HepG2 (cell line): Measurements from ENCODE around the gene MX2. TPM values are rescaled to one million over a fixed set of nuclear protein-coding genes. Genes with fewer than 3 reads are reported as not detected.

Source experiments
- FIP1L1 ChIP-seq: fragments of 200-400 bp; formaldehyde crosslinking; IDR thresholded peaks from 2 replicates; pipeline ENCODE4 v1.6.1; 2018; ENCODE audit warnings: low read depth, mild to moderate bottlenecking, low read length, moderate library complexity, borderline replicate concordance; ENCODE audit not compliant: insufficient read depth
- JDP2 ChIP-seq: sonication (generic); formaldehyde crosslinking; IDR thresholded peaks from 2 replicates; pipeline ENCODE4 v1.8.1; 2022; ENCODE audit warnings: missing genetic modification reagents, borderline replicate concordance
- NKX3-1 ChIP-seq: sonication (generic); formaldehyde crosslinking; IDR thresholded peaks from 2 replicates; pipeline ENCODE4 v1.5.0; 2020; ENCODE audit warnings: missing genetic modification reagents
- SKIL ChIP-seq: sonication (generic); formaldehyde crosslinking; IDR thresholded peaks from 2 replicates; pipeline ENCODE4 v1.8.0; 2022; ENCODE audit warnings: missing genetic modification reagents, mild to moderate bottlenecking, moderate library complexity, borderline replicate concordance
- SRSF4 ChIP-seq: fragments of 200-400 bp; formaldehyde crosslinking; IDR thresholded peaks from one replicate; pipeline ENCODE4 v1.6.1; 2018; ENCODE audit warnings: mild to moderate bottlenecking, low read depth, low read length, moderate library complexity; ENCODE audit not compliant: poor library complexity, severe bottlenecking
- THAP11 ChIP-seq: IDR thresholded peaks from 2 replicates; pipeline ENCODE4 v1.6.1; 2016; ENCODE audit warnings: missing biosample characterization, missing genetic modification reagents
- ZEB1 ChIP-seq: IDR thresholded peaks from 2 replicates; pipeline ENCODE4 v1.6.1; 2012; ENCODE audit warnings: mild to moderate bottlenecking, low read depth, inconsistent platforms; ENCODE audit not compliant: insufficient replicate concordance
- ZNF234 ChIP-seq: sonication (generic); formaldehyde crosslinking; conservative IDR thresholded peaks from 2 replicates; pipeline ENCODE4 v1.5.1; 2020; ENCODE audit warnings: mild to moderate bottlenecking, missing genetic modification reagents
- ZNF468 ChIP-seq: sonication (generic); formaldehyde crosslinking; IDR thresholded peaks from 2 replicates; pipeline ENCODE4 v1.8.0; 2022; ENCODE audit warnings: mild to moderate bottlenecking, moderate library complexity, missing genetic modification reagents
- ZNF547 ChIP-seq: sonication (generic); formaldehyde crosslinking; IDR thresholded peaks from 2 replicates; pipeline ENCODE4 v1.5.1; 2020; ENCODE audit warnings: mild to moderate bottlenecking, missing genetic modification reagents
- ZNF629 ChIP-seq: sonication (generic); formaldehyde crosslinking; conservative IDR thresholded peaks from 2 replicates; pipeline ENCODE4 v1.5.0; 2020; ENCODE audit warnings: missing genetic modification reagents
- ZNF883 ChIP-seq: sonication (generic); formaldehyde crosslinking; IDR thresholded peaks from 2 replicates; pipeline ENCODE4 v1.5.1; 2020; ENCODE audit warnings: mild to moderate bottlenecking, missing genetic modification reagents; ENCODE audit errors: not compliant biosample characterization
- polyA plus RNA-seq, 8 experiments: library from polyadenylated mRNA; depleted of rRNA in 3 of 8; stranded (reverse) in 7 of 8; unstranded in 1 of 8; fragments of >200 nt; fragmentation: Illumina TruSeq in 4 of 8; extraction: Trizol in 4 of 8; gene quantifications; 2 replicates each; pipeline versions ENCODE4 v1.2.1 to v1.2.3, GENCODE V29; 2011 to 2016; ENCODE audit warnings: low read depth in 4 of 8, missing spikeins in 1 of 8, mixed read lengths in 1 of 8; ENCODE audit not compliant: insufficient read depth in 1 of 8
- total RNA-seq, 5 experiments: library from RNA; depleted of rRNA; stranded (reverse); fragments of >200 nt; fragmentation: Illumina TruSeq; extraction: Trizol; gene quantifications; 2 replicates each; pipeline ENCODE4 v1.2.3, GENCODE V29; 2016; ENCODE audit warnings: low read depth in 1 of 5
- TF ChIP-seq, protein P1 (sequence below): sonication (generic); formaldehyde crosslinking; IDR thresholded peaks from 2 replicates; pipeline ENCODE4 v1.5.0; 2020; ENCODE audit warnings: missing genetic modification reagents, mild to moderate bottlenecking, borderline replicate concordance
- TF ChIP-seq, protein P2 (sequence below): IDR thresholded peaks from 2 replicates; pipeline ENCODE4 v1.6.1; 2012; ENCODE audit warnings: low read length, improper control_type of control experiment
- TF ChIP-seq, protein P3 (sequence below): sonication (generic); formaldehyde crosslinking; IDR thresholded peaks from 2 replicates; pipeline ENCODE4 v1.4.0; 2020; ENCODE audit warnings: missing genetic modification reagents, borderline replicate concordance

MX2 gene
- total and polyA plus RNA-seq, 2 of the 13 experiments (the other 11 are each of a cell fraction or from before 2014, with no cell fraction given), result 24.0 to 35.7 TPM

DNA sequence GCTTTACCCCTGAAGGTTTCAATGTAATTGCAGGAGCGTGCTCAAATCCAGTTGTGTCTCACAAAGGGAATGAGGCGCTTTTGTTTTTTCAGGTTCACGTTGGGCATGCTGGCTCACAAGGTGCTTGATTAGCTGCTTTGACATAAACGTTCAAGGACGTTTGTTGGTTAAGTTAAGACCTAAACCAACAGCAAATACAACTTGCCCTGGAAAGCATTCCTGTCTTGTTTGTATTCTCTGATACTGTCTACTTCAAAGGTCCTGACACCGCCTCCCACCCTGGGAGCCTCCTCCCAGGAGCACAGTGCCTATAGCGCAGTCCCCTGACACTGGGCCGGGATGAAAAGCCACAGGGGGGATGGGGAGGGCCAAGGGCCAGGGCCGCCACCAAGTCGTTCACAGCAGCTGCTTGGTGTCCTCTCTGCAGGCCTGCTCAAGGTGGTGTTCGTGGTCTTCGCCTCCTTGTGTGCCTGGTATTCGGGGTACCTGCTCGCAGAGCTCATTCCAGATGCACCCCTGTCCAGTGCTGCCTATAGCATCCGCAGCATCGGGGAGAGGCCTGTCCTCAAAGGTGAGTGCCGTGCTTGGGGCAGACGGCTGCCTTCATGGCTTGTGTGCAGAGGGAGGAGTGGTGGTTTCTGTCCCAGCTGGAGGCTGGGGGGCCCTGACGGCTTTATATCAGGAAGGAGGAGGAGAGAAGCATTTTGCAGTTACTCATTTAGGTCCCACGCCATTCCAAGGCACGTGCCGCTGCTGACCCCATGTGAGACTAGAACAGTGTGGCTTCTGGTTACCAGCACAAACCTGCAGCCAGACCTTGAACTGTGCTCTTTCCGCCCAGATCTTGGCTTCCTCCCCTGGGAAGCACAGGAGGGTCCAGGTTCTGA, 39.1 kb upstream of the MX2 start (continued):
- no peak for TF ChIP-seq ZNF629 (CRISPR knock-in tag)
- peak; percentile 88 for TF ChIP-seq SKIL
- TF ChIP-seq ZNF234 (CRISPR knock-in tag), result no peak
- TF ChIP-seq ZNF547 (CRISPR knock-in tag), result 0 out of 2 replicates have a peak, but pooled peaks have one; percentile 21
- peak; percentile 71 for TF ChIP-seq ZEB1
- TF ChIP-seq ZNF883 (CRISPR knock-in tag), result peak; percentile 81
- TF ChIP-seq, protein P1, sequence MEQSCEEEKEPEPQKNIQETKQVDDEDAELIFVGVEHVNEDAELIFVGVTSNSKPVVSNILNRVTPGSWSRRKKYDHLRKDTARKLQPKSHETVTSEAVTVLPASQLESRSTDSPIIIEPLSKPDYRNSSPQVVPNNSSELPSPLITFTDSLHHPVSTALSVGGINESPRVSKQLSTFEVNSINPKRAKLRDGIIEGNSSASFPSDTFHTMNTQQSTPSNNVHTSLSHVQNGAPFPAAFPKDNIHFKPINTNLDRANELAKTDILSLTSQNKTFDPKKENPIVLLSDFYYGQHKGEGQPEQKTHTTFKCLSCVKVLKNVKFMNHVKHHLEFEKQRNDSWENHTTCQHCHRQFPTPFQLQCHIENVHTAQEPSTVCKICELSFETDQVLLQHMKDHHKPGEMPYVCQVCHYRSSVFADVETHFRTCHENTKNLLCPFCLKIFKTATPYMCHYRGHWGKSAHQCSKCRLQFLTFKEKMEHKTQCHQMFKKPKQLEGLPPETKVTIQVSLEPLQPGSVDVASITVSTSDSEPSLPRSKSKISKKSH (CRISPR knock-in tag), result 0 out of 2 replicates have a peak, but pooled peaks have one; percentile 36
- no peak for TF ChIP-seq SRSF4
- TF ChIP-seq JDP2 (CRISPR knock-in tag), result no peak; the same call in 1 of the 2 replicates
- no peak for TF ChIP-seq ZNF468 (CRISPR knock-in tag)
- TF ChIP-seq NKX3-1 (CRISPR knock-in tag), result peak; percentile 95; the same call in 1 of the 2 replicates
- TF ChIP-seq, protein P2, sequence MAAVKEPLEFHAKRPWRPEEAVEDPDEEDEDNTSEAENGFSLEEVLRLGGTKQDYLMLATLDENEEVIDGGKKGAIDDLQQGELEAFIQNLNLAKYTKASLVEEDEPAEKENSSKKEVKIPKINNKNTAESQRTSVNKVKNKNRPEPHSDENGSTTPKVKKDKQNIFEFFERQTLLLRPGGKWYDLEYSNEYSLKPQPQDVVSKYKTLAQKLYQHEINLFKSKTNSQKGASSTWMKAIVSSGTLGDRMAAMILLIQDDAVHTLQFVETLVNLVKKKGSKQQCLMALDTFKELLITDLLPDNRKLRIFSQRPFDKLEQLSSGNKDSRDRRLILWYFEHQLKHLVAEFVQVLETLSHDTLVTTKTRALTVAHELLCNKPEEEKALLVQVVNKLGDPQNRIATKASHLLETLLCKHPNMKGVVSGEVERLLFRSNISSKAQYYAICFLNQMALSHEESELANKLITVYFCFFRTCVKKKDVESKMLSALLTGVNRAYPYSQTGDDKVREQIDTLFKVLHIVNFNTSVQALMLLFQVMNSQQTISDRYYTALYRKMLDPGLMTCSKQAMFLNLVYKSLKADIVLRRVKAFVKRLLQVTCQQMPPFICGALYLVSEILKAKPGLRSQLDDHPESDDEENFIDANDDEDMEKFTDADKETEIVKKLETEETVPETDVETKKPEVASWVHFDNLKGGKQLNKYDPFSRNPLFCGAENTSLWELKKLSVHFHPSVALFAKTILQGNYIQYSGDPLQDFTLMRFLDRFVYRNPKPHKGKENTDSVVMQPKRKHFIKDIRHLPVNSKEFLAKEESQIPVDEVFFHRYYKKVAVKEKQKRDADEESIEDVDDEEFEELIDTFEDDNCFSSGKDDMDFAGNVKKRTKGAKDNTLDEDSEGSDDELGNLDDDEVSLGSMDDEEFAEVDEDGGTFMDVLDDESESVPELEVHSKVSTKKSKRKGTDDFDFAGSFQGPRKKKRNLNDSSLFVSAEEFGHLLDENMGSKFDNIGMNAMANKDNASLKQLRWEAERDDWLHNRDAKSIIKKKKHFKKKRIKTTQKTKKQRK, result no peak
- TF ChIP-seq THAP11 (CRISPR knock-in tag), result peak; percentile 24
- TF ChIP-seq, protein P3, sequence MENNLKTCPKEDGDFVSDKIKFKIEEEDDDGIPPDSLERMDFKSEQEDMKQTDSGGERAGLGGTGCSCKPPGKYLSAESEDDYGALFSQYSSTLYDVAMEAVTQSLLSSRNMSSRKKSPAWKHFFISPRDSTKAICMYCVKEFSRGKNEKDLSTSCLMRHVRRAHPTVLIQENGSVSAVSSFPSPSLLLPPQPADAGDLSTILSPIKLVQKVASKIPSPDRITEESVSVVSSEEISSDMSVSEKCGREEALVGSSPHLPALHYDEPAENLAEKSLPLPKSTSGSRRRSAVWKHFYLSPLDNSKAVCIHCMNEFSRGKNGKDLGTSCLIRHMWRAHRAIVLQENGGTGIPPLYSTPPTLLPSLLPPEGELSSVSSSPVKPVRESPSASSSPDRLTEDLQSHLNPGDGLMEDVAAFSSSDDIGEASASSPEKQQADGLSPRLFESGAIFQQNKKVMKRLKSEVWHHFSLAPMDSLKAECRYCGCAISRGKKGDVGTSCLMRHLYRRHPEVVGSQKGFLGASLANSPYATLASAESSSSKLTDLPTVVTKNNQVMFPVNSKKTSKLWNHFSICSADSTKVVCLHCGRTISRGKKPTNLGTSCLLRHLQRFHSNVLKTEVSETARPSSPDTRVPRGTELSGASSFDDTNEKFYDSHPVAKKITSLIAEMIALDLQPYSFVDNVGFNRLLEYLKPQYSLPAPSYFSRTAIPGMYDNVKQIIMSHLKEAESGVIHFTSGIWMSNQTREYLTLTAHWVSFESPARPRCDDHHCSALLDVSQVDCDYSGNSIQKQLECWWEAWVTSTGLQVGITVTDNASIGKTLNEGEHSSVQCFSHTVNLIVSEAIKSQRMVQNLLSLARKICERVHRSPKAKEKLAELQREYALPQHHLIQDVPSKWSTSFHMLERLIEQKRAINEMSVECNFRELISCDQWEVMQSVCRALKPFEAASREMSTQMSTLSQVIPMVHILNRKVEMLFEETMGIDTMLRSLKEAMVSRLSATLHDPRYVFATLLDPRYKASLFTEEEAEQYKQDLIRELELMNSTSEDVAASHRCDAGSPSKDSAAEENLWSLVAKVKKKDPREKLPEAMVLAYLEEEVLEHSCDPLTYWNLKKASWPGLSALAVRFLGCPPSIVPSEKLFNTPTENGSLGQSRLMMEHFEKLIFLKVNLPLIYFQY (CRISPR knock-in tag), result no peak; the same call in 1 of the 2 replicates
- no peak for TF ChIP-seq FIP1L1
